ENCODE measurements around the gene DNASE1L3. TPM values are rescaled to one million over a fixed set of nuclear protein-coding genes. Genes with fewer than 3 reads are reported as not detected.

DNASE1L3 gene
- total RNA-seq, 1 donor from 2014 or later, result not detected

- intact Hi-C loops (cut with micrococcal nuclease), result no loop called here
Measured at GRCh38 chr3:58164199-58164879, 46.4 kb downstream of the DNASE1L3 start.

GRCh38 chr3:58163234-58163633 lies 47.5 kb downstream of the DNASE1L3 start:
- intact Hi-C loops (cut with micrococcal nuclease), result no loop called here

- intact Hi-C loops (cut with micrococcal nuclease), result no loop called here
Measured at GRCh38 chr3:58161435-58162398, 49.1 kb downstream of the DNASE1L3 start.

- intact Hi-C loops (cut with micrococcal nuclease), result no loop called here
Measured at GRCh38 chr3:58160399-58160798, 50.4 kb downstream of the DNASE1L3 start.

- intact Hi-C loops (cut with micrococcal nuclease), result no loop called here
Measured at GRCh38 chr3:58158442-58159153, 52.2 kb downstream of the DNASE1L3 start.

- intact Hi-C loops (cut with micrococcal nuclease), result no loop called here
Measured at GRCh38 chr3:58157700-58158099, 53.1 kb downstream of the DNASE1L3 start.

- intact Hi-C loops (cut with micrococcal nuclease), result no loop called here
Measured at GRCh38 chr3:58155838-58156237, 54.9 kb downstream of the DNASE1L3 start.

GRCh38 chr3:58154626-58155449 lies 55.9 kb downstream of the DNASE1L3 start:
- intact Hi-C loops (cut with micrococcal nuclease), result no loop called here

GRCh38 chr3:58153371-58153770 lies 57.4 kb downstream of the DNASE1L3 start:
- intact Hi-C loops (cut with micrococcal nuclease), result no loop called here

- intact Hi-C loops (cut with micrococcal nuclease), result no loop called here
Measured at GRCh38 chr3:58152225-58153015, 58.4 kb downstream of the DNASE1L3 start.

GRCh38 chr3:58151637-58152036 lies 59.1 kb downstream of the DNASE1L3 start:
- intact Hi-C loops (cut with micrococcal nuclease), result no loop called here

- intact Hi-C loops (cut with micrococcal nuclease), result no loop called here
Measured at GRCh38 chr3:58150810-58151199, 60.0 kb downstream of the DNASE1L3 start.

GRCh38 chr3:58150130-58150809 lies 60.5 kb downstream of the DNASE1L3 start:
- intact Hi-C loops (cut with micrococcal nuclease), result no loop called here

GRCh38 chr3:58148049-58148448 lies 62.7 kb downstream of the DNASE1L3 start:
- intact Hi-C loops (cut with micrococcal nuclease), result no loop called here

GRCh38 chr3:58144478-58145325 lies 66.1 kb downstream of the DNASE1L3 start:
- intact Hi-C loops (cut with micrococcal nuclease), result no loop called here

GRCh38 chr3:58143417-58144055 lies 67.2 kb downstream of the DNASE1L3 start:
- intact Hi-C loops (cut with micrococcal nuclease), result no loop called here

Data from T-helper 1 cell treated with Interleukin-12 subunit alpha and Interleukin-12 subunit beta and Interleukin-4 antibody, amounts not matched to agents 30 ng/mL and 1 ng/mL, for 36 hours (primary cell).